GM04503 (cell line): ENCODE results near the gene RYK.
"Not testable (repeated sequence)": the region's sequence is repeated elsewhere in the genome, so short reads cannot be mapped to it uniquely, and the experiment has no call there.

ENCODE experiments used
- DNase-seq: peaks from one replicate; pipeline ENCODE4 v3.0.0-alpha.2; 2012; ENCODE audit warnings: low read depth

Gene RYK

DNA sequence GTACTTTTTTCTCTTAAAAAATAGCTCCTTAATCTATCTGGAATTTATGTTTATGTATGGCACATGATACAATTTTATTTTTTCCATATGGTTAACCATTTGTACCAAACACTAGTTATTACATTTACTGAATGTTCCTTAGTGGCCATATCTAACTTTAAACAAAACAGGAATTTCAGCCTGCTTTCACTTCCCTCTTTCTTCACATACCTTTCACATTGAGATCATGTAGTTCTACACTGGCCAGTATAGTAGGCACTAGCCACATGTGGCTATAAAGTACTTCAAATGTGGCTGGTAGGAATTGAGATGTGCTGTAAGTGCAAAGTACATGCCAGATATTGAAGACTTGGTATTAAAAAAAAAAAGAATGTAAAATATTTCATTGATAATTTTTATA is 4.7 kb upstream of the RYK start:
- DNase-seq: no peak

DNA sequence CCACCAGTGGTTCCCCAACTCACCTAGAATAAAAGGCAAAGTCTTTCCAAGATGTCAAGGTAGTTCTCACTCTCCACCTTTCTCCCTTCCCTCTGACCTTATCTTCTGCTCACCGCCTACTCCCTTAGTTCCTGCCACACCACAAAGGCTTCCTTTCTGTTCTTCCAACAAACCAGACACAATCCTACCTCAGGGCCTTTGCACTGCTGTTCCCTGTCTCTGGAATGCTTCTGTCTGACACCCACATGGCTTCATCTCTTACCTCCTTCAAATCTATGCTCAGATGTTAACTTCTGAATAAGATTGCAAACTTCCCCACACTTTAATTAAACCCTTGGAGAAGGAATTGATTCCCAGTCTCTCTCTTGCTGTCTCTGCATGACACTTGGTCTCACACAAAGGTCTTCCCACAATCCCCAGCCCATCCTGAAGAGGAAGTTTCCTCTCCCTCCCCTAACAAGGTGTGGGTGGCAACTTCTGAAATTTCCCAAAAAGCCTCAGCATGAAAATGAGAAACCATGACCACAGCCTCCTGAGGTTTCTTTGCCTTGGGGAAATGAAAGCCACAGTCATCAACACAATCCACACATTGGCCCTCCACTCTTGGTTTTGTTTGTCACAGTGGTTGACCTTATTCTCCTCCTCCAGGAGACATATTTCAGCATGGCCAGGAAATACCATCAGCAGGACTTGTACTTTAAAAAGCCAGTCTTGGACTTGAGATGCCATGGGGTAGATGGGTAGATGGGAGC is 3.0 kb upstream of the RYK start:
- DNase-seq: no peak

DNA sequence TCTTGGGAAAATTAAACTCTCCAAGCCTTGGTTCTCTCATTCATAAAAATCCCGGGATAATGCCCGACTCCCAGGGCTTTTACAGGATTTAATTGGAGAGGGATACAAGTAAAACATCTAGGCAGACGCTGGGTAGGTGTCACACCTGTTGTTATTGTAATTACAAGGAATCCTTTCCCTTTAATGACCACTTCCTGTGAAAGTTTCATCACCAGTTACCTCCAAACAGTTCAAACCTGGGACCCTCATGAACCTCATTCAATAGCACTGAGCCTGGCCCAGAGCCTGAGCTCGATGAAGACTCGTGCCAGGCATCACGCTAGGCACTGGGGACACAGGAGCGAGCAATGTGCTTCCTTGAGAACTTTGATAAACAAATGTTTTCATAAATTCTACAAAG is 2.1 kb upstream of the RYK start:
- DNase-seq: no peak

DNA sequence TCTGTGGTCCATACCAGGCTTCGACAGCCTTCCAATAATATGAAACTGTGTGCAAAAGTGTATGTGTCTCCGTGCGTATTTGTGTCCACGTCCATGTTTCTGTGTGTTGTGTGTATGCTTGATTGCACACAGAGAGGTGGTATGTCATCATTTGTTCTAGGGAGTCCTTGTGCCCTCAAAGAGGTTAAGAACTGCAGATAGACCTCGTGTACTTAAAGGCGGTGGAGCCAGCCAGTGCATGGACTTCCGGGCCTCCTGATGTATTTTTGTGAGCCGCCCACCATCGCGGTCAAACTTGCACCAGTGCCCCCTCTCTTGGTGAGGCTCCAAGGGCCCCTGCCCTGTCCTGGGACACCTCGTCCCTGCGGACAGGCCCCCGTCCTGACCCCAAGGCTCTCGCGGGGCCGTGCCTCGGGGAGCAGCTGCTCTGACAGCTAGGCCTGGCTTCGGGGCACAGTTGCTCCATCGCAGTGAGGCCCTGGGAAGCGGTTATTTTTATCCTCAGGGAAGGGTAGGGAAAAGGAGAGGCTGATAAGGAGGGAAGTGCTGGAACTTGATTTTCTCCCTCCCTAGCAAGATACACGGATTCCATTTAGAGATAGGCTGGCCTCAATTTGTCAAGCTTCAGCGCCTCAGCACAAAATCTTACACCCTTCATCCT is 1.2 kb upstream of the RYK start:
- DNase-seq: no peak

DNA sequence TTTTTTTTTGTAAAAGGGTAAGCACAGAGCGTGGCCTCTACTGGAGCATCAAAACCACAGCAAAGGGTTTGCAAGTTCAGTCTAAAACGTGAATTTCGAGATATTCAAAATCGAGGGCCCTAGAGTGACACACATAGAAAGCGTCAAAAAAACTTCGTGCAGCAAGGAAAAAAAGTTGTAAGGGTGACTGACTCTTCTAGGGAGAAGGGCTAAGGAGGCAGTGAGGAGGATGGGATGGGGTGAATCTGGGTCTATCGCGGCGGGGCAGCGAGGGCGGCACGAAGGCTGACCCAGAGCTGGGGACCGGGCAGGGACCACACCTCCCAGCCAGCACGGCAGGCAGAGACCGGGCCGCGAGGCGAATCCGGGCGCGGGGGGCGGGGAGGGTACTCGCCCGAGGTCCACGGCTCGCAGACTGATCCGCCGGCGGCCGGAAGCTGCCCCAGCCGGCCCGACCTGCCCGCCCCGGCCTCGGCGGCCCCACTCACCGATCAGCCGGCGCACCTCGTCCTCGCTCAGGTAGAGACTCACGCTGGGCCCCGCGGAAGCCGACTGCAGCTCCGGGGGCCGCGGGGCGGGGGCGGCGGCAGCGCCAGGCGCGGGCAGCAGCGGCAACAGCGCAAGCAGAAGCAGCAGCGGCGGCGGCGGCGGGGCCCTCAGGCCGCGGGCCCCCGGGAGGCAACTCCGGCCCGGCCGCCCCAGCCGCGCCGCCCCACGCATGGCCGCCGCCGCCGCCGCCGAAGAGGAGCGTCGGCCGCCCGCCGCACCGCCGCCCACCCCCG is 533 bp downstream of the RYK start:
- DNase-seq: no peak

DNA sequence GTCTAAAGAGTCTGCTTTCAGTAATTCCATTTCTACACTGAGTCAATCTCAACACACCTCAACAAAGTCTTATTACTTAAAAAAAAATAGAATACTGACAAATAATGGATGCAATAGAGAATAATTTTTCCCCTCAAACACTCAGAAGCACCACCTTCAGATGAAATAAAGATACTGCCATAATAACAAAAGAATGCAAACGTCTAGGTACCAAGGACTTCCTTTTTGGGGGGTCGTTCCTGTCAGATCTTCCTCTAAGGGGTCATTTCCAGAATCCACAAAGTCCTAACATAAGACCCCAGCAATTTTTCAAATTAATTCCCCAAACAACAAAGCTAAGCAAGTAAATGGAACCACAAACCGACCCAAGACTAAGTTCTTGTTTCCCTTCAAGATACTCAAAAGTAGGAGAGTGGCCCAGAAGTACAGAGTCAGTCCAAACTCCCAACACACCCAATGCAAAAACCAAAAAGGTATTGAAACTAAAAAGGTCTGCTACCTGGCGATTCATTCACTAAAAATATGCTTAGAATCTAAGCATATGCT is 1.3 kb downstream of the RYK start:
- no peak for DNase-seq

DNA sequence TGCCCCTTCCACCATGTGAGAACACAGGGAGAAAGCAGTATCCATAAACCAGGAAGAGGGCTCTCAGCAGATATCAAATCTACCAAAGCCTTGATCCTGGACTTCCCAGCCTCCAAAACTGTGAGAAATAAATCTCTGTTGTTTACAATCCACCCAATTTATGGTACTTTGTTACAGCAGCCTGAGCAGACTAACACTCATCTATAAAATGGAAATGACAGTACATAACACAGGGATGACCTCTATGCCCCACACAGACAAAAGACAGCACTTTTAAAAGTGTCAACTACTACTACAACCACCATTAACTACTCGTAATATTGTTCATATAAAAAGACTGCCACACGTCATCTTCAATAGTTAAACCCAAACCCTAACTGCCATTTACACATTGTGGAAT is 5.7 kb downstream of the RYK start:
- no peak for DNase-seq

DNA sequence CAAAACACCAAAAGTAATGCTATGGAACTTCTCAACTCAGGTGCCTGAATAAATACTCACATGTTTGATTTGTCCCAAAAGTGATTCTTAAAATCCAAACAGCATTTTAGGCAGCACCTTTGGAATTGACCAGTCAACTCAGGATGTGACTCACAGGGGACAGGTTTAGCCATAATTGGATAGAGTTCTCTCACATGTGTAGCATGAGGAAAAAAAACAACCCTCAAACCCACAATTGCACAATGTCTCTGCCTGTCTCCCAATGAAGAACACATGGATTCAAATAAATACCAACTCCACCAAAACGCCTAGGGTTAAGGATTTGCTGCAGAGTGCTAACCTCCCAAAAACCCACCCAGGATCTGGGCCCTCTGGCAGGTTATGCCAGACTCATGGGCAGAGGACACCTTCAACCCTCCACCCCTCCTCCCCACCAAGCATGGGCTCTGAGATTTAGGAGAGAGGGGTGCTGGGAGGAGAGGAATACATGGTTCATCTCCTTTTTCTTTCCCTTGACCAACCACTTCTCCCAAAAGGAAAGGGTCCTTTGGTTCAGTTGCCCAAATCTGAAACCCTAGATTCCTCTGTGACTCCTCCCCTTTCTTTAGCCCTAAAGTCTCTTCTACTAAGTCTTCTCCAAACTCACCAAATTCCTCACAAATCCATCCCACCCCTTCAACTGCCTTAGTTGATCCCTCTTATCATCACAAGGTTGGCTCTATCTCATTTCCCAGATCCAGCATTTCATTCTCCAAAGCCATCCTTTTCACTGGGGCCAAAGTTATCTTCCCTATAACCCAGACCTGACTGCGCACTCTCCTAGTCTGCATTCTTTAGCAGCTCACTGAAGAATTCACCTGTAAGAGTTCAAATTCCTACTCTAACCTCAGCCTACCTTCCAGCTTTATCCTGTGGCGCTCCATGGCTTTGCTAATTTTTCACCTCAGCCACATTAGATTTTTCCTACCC is 7.7 kb downstream of the RYK start:
- peak; percentile 79 for DNase-seq

DNA sequence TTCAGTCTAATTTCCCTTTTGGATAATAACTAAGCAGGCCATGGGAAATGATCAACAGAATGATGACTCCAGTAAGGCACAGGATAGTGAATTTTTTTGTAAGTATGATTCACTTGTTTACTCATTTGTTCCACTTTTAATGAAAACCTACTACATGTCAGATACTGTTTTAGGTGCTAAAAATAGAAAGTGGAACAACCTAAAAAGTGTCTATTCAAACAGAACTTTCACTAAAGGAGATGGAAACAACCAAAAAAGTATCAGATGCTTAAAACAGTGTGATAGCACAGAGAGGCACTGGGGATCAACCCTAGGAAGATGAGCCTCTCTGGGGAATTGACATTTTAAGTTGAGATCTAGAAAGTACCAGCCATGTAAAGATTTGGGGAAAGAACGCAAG is 11.1 kb downstream of the RYK start:
- DNase-seq: no peak

DNA sequence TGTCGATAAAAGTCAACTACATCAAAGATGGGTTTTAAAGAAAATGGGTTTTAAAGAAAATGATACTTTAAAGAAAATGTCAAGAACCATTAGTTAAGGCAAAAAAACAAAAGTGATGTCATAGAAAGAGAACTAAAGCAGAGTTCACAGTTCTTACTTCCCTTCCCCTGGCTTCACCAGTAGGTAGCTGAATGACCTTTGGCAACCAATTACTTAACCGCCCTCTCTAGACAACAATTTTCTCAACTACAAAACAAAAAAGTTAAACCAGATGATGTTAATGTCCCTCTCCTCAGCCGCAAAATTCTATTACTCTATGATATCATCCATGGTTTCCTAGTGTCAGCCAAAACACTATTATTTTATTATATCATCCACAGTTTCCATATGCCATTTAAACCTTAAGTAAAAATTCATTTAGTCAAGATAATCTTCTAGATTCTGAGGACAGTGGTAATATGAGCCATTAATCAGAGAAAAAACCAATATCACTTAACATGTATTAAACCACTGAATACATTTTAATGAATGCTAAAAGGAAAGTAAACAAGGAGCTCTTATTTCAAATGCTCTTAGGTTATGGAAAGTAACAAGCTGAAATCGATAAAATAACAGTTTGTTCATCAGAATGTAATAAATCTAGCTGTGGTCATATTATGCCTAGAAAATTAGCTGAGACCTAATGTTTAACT is 13.1 kb downstream of the RYK start:
- no peak for DNase-seq

DNA sequence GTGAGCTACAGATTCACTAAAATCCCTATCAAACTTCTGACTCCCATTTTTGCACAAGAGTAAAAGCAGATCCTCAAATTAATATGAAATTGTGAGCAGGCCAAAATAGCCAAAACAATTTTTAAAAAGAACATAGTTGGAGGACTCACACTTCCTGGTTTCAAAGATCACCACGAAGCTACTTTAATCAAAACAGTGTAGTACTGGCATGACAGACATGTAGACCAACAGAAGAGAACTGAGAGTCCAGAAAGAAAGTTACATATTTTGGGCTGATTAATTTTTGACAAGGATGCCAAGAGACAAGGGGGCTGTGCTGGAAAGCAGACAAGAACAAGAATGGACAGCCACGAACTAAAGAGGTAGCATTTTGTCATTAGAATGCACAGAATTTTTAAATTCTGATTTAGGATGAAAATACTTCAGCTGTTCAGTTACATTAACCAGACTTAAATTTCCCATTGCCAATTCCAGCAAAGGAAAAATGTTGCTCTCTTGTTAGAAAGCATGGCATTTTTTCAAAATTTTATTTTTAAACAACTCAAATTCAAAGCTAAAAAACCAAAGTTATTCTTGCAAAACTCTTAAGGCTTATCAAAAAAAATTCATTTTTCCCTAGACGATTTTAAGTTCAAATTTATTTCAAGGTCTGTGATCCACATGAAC is 14.0 kb downstream of the RYK start:
- DNase-seq: no peak

DNA sequence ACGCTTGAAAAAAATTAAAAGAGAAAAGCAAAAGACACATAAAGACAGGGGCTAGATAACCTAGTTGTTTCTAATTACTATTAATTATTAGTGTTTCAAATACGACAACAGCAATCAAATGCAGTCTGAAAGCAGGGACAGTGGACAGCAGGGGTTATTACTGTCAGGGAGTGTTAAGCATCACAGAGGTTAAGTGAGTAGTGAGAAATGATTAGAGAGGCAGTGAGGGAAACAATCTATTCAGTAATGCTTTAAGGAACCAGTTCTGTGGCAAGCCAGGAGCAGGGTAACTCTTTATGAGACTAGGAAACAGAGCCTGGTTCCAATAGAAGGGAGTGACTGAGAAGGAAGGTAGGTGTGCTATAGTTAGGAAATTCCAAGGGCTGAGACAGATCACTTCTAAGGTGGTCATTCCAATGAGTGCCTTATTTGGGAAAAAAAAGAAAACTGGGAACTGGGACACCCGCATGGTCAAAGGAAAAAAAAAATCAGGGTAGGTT is 15.0 kb downstream of the RYK start:
- no peak for DNase-seq

DNA sequence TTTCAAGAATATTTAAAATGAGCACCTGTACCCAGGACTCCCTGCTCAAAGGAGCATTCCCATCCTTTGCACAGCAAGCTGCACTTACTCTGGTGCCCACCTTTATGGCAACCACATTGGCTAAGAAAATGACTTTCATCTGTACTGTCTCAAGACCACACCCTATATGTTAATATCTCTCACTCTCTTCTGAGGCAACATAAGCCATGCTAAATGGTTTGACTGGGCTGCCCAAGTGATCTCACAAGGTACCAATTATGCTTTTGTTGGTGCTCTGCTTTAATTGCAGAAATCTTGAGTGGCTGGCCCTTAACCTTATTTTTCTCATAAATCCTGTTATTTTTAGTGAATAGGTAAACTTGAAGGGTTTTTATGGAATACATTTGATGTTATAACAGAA is 17.7 kb downstream of the RYK start:
- no peak for DNase-seq

DNA sequence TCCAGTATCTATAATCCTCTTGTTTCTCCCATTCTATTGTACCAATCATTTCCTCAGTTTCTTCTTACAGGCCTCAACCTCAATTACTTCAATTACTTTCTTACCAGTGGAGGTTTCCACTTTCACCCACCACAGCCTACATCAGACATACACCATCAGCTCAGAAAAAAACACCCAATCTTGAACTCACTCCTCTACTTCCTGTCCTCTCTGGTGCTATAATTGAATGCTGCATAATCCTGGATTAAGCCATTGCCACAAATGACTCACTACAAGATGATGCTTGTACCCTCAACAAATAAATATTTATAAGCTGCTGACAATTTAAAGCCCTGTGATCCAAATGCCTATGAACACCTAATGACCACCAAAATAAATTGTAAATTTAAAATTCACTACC is 18.5 kb downstream of the RYK start:
- no peak for DNase-seq

DNA sequence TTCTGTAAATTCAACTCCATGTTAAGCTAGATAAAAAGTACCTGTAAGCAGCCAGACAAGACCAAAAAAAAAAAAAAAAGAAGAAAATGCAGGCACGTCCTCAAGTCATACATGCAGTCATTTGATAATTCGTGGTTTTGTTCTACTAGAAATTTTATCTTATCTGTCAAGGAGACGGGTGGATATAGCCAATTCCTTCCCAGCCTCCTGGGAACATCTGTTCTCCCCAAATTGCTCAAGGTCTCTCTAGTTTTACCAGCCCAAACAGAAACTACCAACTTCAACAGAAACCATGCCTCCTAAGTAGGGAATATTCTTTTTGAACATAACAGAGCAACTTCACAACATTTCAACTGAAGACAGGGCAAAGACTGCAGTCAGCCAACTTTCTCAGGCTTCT is 19.5 kb downstream of the RYK start:
- no peak for DNase-seq

DNA sequence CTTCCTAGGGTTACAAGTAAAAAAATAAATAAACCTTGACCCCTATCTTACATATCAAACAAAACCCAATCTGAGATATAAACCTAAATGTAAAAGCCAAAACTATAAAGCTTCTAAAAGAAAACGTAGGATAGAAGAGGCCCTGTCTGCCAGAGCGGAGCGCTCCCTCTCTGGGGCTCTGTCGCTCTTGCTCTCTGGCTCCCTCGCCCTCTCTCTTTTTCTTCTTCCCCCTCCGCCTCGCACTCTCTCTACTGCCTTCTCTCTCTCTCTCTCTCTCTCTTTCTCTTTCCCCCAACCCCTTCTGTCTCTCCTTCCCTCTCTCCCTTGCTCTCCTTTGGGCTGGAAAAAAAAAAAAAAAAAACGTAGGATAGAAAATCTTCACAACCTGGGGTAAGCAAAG is 21.6 kb downstream of the RYK start:
- no peak for DNase-seq

DNA sequence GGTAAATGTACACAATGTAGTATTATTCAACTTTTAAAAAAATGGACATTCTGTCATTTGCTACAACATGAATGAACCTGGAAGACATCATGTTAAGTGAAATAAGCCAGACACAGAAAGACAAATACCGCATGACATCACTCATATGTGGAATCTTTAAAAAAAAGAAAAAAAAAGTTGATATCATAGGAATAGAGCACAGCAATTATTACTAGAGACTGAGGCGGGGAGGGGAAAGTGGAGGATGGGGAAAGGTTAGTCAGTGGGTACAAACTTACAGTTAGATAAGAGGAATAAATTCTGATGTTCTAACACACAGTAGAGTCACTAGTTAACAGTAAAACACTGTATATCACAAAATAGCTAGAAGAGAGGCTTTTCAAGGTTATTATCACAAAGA is 22.2 kb downstream of the RYK start:
- no peak for DNase-seq

DNA sequence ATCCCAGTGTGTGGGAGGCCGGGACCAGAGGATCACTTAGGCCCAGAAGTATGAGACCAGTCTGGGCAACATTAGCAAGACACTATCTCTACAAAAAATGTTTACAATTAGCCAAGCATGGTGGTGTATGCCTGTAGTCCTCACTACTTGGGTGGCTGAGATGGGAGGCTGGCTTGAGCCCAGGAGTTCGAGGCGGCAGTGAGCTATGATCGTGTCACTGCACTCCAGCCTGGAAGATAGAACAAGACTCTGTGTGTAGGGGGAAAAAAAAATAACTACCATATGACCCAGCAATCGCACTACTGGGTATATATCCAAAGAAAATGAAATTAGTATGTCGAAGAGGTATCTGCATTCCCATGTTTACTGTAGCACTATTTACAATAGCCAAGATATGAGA is 22.6 kb downstream of the RYK start:
- DNase-seq: no peak

DNA sequence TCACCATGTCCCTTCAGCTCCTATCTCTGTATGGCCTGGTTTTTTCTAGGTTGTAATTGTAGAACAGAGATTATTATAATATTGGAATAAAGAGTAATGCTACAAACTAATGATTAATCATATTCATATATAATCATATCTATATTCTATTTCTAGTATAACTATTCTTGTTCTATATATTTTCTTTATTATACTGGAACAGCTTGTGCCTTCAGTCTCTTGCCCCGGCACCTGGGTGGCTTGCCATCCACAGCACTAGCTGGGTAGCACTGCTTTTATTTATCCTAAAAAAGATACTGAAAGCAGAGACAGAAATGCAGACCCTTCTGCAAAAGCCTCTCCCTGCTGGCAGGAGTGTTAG is 25.9 kb downstream of the RYK start:
- not testable (repeated sequence) for DNase-seq

DNA sequence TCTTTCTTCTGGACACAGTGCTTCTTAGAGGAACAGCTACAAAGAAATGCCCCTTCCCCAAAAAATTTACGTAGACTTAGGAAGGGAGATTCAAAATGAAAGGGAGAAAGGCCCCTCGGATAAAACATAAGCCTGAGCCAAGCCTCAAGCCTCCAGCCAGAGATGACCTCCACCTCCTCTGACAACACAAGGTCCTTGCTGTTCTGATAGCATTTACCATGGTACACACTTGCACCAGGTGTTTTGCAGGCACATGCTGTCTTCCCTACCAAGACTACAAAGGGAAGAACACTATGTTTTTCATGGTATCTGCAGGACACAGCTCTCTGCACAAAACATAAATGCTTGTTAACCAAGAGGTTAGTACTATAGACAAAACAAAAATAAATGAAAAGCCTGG is 27.8 kb downstream of the RYK start:
- DNase-seq: no peak

DNA sequence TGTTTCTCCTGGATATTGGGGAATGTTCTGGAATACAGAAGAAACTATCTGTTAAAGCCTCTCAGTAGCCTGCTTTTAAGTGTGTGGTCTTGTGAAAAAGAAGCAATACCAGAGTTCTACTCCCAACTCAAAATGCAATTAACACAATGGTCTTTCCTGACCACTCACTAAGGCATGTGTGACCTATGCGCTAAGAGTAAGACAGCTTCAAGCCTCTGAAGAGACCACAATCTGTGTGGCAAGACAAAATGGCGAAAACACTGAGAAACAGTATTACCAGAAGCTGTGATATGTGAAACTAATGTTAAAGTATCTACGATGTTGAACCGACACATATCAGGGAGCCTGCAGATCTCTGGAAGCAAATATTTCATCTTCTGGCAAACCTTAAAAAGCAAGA is 33.8 kb downstream of the RYK start:
- no peak for DNase-seq
